B cell (primary cell): Measurements from ENCODE around the gene MLLT10.

ENCODE experiments used
- EZH2 ChIP-seq: IDR thresholded peaks from 2 replicates; pipeline ENCODE4 v1.6.1; 2012; ENCODE audit warnings: borderline replicate concordance, low read depth, mild to moderate bottlenecking, moderate library complexity, low read length; ENCODE audit not compliant: insufficient read depth, poor library complexity, severe bottlenecking
- TF ChIP-seq, protein P1 (sequence below): fragments of 200-600 bp; IDR thresholded peaks from one replicate; pipeline ENCODE4 v1.8.0; 2022; ENCODE audit warnings: antibody characterized with exemption, mild to moderate bottlenecking

DNA sequence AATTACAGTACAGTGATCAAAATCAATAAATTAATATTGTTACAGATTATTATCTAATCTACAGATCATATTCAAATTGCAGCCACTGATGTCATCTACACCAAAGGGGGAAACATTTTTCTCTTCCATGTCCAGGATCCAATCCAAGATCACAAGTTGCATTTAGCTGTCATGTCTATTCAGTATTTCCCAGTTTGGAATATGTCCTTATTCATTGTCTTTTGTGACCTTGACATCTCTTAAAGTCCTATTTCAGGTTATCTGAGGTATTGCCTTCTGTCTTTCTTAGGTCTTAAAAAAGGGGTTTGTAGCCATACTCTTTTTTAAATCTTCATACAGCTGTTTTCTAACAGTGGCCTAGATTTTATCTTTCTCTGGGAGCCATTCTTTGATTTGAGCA lies 93.3 kb downstream of the MLLT10 start:
- no peak for TF ChIP-seq EZH2
- TF ChIP-seq, protein P1, sequence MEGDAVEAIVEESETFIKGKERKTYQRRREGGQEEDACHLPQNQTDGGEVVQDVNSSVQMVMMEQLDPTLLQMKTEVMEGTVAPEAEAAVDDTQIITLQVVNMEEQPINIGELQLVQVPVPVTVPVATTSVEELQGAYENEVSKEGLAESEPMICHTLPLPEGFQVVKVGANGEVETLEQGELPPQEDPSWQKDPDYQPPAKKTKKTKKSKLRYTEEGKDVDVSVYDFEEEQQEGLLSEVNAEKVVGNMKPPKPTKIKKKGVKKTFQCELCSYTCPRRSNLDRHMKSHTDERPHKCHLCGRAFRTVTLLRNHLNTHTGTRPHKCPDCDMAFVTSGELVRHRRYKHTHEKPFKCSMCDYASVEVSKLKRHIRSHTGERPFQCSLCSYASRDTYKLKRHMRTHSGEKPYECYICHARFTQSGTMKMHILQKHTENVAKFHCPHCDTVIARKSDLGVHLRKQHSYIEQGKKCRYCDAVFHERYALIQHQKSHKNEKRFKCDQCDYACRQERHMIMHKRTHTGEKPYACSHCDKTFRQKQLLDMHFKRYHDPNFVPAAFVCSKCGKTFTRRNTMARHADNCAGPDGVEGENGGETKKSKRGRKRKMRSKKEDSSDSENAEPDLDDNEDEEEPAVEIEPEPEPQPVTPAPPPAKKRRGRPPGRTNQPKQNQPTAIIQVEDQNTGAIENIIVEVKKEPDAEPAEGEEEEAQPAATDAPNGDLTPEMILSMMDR, result no peak
